Effector memory CD4-positive, alpha-beta T cell (primary cell): Measurements from ENCODE around the gene MRFAP1.

Experiments
- DNase-seq, 3 donors: peaks; one replicate each; pipeline ENCODE4 v3.0.0-alpha.2; 2020
- H3K27ac ChIP-seq: 2 replicates; pipeline ENCODE4 v1.7.0; 2013; ENCODE audit warnings: mild to moderate bottlenecking, low read length, moderate library complexity; ENCODE audit not compliant: insufficient read depth, poor library complexity, severe bottlenecking
- H3K27me3 ChIP-seq: replicated peaks from 2 replicates; pipeline ENCODE4 v1.7.0; 2013; ENCODE audit warnings: mild to moderate bottlenecking, low read length; ENCODE audit not compliant: insufficient read depth, control insufficient read depth, poor library complexity, severe bottlenecking
- H3K36me3 ChIP-seq: 2 replicates; pipeline ENCODE4 v1.7.0; 2013; ENCODE audit warnings: mild to moderate bottlenecking, low read length, moderate library complexity; ENCODE audit not compliant: control insufficient read depth, insufficient read depth
- H3K4me1 ChIP-seq: 2 replicates; pipeline ENCODE4 v1.7.0; 2013; ENCODE audit warnings: low read length, mild to moderate bottlenecking; ENCODE audit not compliant: control insufficient read depth, insufficient read depth, poor library complexity, severe bottlenecking
- H3K4me3 ChIP-seq: 2 replicates; pipeline ENCODE4 v1.7.0; 2013; ENCODE audit warnings: low read length, low read depth, mild to moderate bottlenecking; ENCODE audit not compliant: insufficient read depth, poor library complexity, severe bottlenecking
- H3K9me3 ChIP-seq: 2 replicates; pipeline ENCODE4 v1.7.0; 2013; ENCODE audit warnings: mild to moderate bottlenecking, low read length, moderate library complexity; ENCODE audit not compliant: control insufficient read depth

MRFAP1 gene

GRCh38 chr4:6632125-6632524 lies 8.4 kb upstream of the MRFAP1 start:
- Histone ChIP-seq H3K36me3 (no peaks in the 10 kb centered on the region), H3K4me3 (no peak overlapping the region), H3K4me1 (no peaks in the 10 kb centered on the region), H3K27me3 (no peaks in the 10 kb centered on the region), H3K9me3 (no peaks in the 10 kb centered on the region), H3K27ac (no peak overlapping the region)
- DNase-seq, result no peak

DNA sequence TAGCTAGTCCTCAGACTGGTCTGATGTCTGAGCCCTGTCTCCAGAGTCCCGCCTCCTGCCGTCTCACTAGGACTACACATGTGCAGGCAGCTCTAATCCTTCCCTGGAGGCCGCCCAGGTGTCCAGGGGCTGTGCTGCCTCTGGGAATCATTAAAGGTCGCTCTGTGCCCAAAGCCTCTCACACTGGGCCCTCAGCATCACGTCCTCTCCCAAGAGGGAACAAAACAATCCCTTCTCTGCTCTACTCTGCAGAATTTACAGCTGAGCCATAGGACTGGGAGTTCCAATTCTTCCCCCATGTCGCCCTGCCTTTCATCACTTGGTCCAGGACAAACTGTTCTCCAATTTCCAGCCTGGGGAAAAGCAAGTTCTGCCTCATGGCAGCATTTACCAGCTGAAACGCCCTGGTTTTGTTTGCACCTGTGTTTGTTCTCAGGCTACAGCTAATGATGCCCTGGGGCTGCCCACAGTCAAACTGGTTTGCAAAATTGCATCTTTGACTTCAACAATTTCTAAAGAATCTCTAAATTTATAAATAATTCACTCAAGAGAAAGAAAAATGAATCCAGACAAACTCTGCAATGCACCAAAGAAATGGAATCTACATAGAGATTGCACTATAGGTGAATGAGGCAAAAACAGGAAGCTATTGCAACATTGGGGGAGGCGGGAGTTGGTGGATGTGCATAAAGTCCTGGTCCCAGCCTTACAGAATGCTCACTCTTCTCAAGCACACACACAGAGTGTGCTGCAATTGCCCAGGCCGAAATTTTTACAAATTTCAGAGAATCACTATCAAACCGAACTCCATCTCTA lies 7.2 kb upstream of the MRFAP1 start:
- H3K27ac ChIP-seq, result no peak overlapping the region
- no peaks in the 10 kb centered on the region for H3K36me3 ChIP-seq
- DNase-seq, result no peak

GRCh38 chr4:6634746-6635145 lies 5.7 kb upstream of the MRFAP1 start:
- Histone ChIP-seq H3K27me3 (no peaks in the 10 kb centered on the region), H3K36me3 (no peaks in the 10 kb centered on the region), H3K4me3 (no peak overlapping the region), H3K9me3 (no peaks in the 10 kb centered on the region), H3K4me1 (no peaks in the 10 kb centered on the region), H3K27ac (no peak overlapping the region)
- no peak for DNase-seq

More for the DNA sequence above, 7.2 kb upstream of the MRFAP1 start:
- no peaks in the 10 kb centered on the region for H3K9me3 ChIP-seq
- H3K4me1 ChIP-seq, result no peaks in the 10 kb centered on the region
- H3K27me3 ChIP-seq, result no peaks in the 10 kb centered on the region
- H3K4me3 ChIP-seq, result no peak overlapping the region

- Histone ChIP-seq H3K27ac (no peak overlapping the region), H3K27me3 (no peaks in the 10 kb centered on the region), H3K4me1 (peaks cover 12% of the 10 kb centered on the region), H3K9me3 (no peaks in the 10 kb centered on the region), H3K36me3 (peaks cover 17% of the 10 kb centered on the region), H3K4me3 (no peak overlapping the region)
- no peak for DNase-seq
Observed at GRCh38 chr4:6639137-6639680, 1.3 kb upstream of the MRFAP1 start.

DNA sequence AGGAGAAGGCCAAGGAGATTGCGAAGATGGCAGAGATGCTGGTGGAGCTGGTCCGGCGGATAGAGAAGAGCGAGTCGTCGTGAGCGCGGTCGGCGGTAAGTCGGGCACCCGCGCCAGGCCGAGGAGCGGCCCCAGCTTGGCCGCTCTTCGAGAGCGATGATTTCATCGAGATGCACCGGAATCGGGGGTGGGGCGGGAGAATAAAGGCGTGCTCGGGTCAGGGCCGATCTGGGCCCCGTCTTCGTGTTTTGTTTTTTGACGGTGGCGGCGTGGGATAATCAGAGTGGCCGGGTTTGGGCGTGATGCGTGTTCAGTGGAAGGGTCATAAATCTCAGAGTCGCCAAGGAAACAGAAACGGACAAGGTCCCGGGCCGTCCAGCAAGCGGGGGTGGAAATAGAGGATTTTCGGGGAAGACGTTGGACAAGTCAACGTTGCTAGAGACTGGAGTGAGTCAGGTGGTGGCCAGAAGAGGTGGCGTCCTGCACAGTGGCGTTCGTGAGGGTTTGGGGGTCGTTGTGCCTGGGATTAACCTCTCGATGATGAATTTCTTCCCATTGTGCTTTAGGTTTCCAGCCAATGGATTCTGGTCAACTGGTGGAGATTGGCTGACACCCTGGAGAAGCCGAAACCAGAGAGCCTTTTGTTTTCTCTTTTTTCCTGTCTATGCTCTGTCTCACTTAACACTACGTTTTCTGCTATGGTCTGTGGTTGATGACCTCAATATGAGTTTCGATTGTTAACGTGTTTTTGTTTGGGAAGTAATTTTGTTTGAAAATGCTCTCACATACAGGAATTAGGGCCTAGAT lies 882 bp downstream of the MRFAP1 start:
- Histone ChIP-seq H3K4me1 (peaks cover 12% of the 10 kb centered on the region), H3K4me3 (peak overlapping the region; percentile 93), H3K27me3 (no peaks in the 10 kb centered on the region), H3K9me3 (no peaks in the 10 kb centered on the region), H3K27ac (peak overlapping the region; percentile 96), H3K36me3 (peaks cover 17% of the 10 kb centered on the region)
- DNase-seq, result peak; percentile 31 to 45 (median 41)

- peak overlapping the region; percentile 93 for H3K4me3 ChIP-seq
- H3K4me1 ChIP-seq, result peaks cover 12% of the 10 kb centered on the region
- DNase-seq, result no peak
Observed at GRCh38 chr4:6641971-6642320, 1.5 kb downstream of the MRFAP1 start.

DNA sequence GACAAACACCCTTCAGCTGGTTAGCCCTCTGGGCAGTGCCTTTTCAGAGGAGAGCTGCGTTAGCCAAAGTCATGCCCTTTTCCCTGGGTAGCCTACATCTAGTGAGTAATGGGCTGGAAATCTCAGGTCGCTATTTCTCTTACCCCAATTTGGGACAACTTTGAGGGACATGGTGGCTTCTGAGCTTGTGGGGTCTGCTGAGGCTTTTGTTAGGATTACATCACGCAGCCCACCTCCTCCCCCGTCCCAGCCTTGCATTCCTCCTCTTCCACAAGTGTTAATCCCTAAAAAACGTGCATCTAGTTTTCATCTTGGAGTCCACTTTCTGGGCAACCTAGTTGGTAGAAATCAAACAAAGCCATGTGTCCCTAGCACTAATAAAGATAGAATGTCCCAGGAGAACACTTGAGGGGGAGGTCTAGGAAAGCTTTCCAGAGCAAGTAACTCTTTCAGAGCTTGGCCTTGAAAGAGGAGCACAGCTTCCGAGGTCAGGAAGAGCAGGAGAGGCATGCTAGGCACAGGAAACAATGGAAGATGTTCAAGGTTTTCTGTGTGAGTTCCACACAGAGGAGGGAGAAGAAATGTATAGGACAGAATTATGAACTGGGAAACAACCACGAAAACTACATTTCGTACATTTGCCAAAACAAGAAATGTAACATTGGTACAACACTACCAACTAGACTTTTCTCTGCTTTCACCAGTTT lies 2.8 kb downstream of the MRFAP1 start:
- H3K4me3 ChIP-seq, result no peak overlapping the region
- no peaks in the 10 kb centered on the region for H3K27me3 ChIP-seq
- H3K27ac ChIP-seq, result peak overlapping the region; percentile 96
- no peaks in the 10 kb centered on the region for H3K9me3 ChIP-seq
- H3K36me3 ChIP-seq, result peaks cover 17% of the 10 kb centered on the region
- no peak for DNase-seq
- peaks cover 12% of the 10 kb centered on the region for H3K4me1 ChIP-seq

More at GRCh38 chr4:6641971-6642320, 1.5 kb downstream of the MRFAP1 start:
- Histone ChIP-seq H3K9me3 (no peaks in the 10 kb centered on the region), H3K27ac (peak overlapping the region; percentile 96), H3K36me3 (peaks cover 17% of the 10 kb centered on the region), H3K27me3 (no peaks in the 10 kb centered on the region)

GRCh38 chr4:6644792-6645530 lies 4.5 kb downstream of the MRFAP1 start:
- no peak overlapping the region for H3K27ac ChIP-seq
- no peak overlapping the region for H3K4me3 ChIP-seq
- H3K36me3 ChIP-seq, result peaks cover 17% of the 10 kb centered on the region

GRCh38 chr4:6647169-6647568 lies 6.7 kb downstream of the MRFAP1 start:
- no peaks in the 10 kb centered on the region for H3K27me3 ChIP-seq
- peaks cover 11% of the 10 kb centered on the region for H3K36me3 ChIP-seq
- no peak overlapping the region for H3K27ac ChIP-seq
- no peak for DNase-seq
- peaks cover 6% of the 10 kb centered on the region for H3K4me1 ChIP-seq
- H3K4me3 ChIP-seq, result no peak overlapping the region
- no peaks in the 10 kb centered on the region for H3K9me3 ChIP-seq

More at GRCh38 chr4:6644792-6645530, 4.5 kb downstream of the MRFAP1 start:
- Histone ChIP-seq H3K9me3 (no peaks in the 10 kb centered on the region), H3K4me1 (peaks cover 12% of the 10 kb centered on the region), H3K27me3 (no peaks in the 10 kb centered on the region)
- no peak for DNase-seq
